BE2C (cell line): ENCODE data around the gene ADCY9.

Experiments
- DNase-seq: peaks from one replicate; pipeline ENCODE4 v3.0.0-alpha.2; 2020
- H3K27me3 ChIP-seq: fragments of 250-450 bp; sonication (Bioruptor Pico); 2 replicates; pipeline ENCODE4 v1.5.1; 2020; ENCODE audit warnings: mild to moderate bottlenecking
- H3K36me3 ChIP-seq: fragments of 250-450 bp; sonication (Bioruptor Pico); 2 replicates; pipeline ENCODE4 v1.5.1; 2020; ENCODE audit warnings: mild to moderate bottlenecking
- H3K4me1 ChIP-seq: fragments of 250-450 bp; sonication (Bioruptor Pico); 2 replicates; pipeline ENCODE4 v1.5.1; 2020
- H3K4me3 ChIP-seq: 2 replicates; pipeline ENCODE4 v1.5.1; 2011; ENCODE audit warnings: low read depth, low read length
- H3K9me3 ChIP-seq: fragments of 250-450 bp; sonication (Bioruptor Pico); 2 replicates; pipeline ENCODE4 v1.5.1; 2020
- TF ChIP-seq, protein P1 (sequence below): IDR thresholded peaks from 2 replicates; pipeline ENCODE4 v1.5.1; 2012; ENCODE audit warnings: mild to moderate bottlenecking, low read depth, low read length

Gene ADCY9

DNA sequence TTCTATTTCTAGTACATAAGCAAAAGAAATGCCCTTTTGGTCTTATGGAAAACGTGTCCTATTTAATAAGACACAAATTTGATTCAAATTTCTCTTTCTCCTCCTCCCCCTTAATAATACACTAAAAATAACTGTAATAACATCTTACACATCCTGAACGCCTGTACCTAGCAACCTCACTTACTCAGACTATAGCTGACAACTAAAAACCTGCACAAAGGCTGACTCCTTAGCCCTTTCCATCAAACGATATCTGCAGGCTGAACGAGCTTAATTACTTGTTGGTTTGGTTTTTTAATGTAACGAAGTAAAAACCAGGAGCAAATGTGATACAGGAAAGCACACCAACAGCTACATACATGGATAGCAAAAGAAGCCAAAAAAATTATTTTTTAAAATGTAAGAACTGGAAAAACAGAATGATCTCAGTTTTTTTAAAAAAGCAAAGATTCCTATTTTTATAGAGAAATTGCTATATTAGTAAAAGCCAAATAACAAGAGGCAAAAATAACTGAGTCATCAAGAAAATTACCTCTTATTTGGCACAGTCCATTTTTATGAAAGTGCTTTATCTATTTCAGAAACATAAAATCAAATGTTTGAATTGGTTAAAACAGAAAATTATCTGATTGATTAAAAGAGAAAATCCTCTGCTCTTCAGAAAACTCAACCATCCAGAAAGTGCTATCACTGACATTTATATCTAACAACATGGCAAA lies 23.5 kb downstream of the ADCY9 start:
- H3K9me3 ChIP-seq: no peaks in the 10 kb centered on the region
- H3K36me3 ChIP-seq: no peaks in the 10 kb centered on the region
- peaks cover 18% of the 10 kb centered on the region for H3K4me1 ChIP-seq
- H3K27me3 ChIP-seq: no peaks in the 10 kb centered on the region
- TF ChIP-seq, protein P1, sequence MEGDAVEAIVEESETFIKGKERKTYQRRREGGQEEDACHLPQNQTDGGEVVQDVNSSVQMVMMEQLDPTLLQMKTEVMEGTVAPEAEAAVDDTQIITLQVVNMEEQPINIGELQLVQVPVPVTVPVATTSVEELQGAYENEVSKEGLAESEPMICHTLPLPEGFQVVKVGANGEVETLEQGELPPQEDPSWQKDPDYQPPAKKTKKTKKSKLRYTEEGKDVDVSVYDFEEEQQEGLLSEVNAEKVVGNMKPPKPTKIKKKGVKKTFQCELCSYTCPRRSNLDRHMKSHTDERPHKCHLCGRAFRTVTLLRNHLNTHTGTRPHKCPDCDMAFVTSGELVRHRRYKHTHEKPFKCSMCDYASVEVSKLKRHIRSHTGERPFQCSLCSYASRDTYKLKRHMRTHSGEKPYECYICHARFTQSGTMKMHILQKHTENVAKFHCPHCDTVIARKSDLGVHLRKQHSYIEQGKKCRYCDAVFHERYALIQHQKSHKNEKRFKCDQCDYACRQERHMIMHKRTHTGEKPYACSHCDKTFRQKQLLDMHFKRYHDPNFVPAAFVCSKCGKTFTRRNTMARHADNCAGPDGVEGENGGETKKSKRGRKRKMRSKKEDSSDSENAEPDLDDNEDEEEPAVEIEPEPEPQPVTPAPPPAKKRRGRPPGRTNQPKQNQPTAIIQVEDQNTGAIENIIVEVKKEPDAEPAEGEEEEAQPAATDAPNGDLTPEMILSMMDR: no peak
- DNase-seq: no peak
- H3K4me3 ChIP-seq: no peak overlapping the region

DNA sequence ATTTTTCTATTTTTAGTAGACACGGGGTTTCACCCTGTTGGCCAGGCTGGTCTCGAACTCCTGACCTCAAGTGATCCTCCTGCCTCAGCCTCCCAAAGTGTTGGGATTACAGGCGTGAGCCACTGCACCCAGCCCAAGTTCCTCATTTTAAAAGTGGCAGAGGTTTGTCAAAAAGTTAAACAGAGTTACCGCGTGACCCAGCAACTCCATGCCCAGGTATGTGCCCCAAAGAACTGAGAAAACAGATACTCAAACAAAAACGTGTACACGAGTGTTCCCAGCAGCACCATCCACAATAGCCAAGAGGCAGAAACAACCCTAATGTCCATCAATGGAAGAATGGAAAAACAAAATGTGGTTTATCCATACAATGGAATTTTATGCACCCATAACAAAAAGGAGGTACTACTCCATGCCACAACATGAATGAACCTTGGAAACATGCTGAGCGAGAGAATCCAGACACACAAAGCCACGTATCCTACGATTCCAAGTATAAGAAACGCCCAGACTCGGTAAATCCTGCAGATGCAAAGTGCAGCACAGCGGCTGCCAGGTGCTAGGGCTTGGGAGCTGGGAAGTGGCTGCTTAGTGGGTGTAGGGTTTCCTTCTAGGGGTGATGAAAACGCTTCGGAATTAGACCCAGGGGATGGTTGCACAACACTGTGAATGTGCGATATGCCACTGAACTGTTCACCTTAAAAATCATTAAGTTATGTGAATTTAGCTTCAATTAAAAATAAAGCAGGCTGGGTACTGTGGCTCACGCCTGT lies 24.8 kb downstream of the ADCY9 start:
- H3K36me3 ChIP-seq: no peaks in the 10 kb centered on the region
- H3K9me3 ChIP-seq: no peaks in the 10 kb centered on the region
- no peak for DNase-seq
- H3K4me1 ChIP-seq: peaks cover 11% of the 10 kb centered on the region
- no peaks in the 10 kb centered on the region for H3K27me3 ChIP-seq
- no peak overlapping the region for H3K4me3 ChIP-seq
- TF ChIP-seq, protein P1: no peak

DNA sequence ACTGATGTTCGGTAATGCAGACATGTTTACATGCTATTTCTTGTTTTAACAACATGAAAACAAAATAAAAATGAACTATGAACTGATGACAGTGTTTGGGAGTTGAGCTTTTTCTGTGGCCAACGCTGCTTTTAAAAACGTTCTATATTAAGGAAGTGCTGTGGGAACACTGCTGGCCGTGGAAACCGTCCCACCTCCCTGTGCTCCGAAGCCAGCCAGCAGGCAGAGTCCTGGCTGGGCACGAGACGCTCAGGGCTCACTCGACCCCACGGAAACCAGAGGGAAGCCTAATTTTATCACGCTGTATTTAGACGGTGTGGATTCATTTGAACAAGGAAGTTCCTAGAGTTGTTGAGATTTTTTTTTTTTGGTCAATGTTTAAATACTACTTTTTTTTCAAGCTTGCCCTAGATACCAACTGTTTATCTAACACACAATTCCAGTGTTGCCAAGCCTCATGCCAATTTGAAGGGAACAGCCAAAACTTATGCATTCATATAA lies 25.8 kb downstream of the ADCY9 start:
- no peak overlapping the region for H3K4me3 ChIP-seq
- TF ChIP-seq, protein P1: no peak
- no peaks in the 10 kb centered on the region for H3K36me3 ChIP-seq
- H3K27me3 ChIP-seq: no peaks in the 10 kb centered on the region
- peaks cover 9% of the 10 kb centered on the region for H3K4me1 ChIP-seq
- DNase-seq: no peak
- no peaks in the 10 kb centered on the region for H3K9me3 ChIP-seq

DNA sequence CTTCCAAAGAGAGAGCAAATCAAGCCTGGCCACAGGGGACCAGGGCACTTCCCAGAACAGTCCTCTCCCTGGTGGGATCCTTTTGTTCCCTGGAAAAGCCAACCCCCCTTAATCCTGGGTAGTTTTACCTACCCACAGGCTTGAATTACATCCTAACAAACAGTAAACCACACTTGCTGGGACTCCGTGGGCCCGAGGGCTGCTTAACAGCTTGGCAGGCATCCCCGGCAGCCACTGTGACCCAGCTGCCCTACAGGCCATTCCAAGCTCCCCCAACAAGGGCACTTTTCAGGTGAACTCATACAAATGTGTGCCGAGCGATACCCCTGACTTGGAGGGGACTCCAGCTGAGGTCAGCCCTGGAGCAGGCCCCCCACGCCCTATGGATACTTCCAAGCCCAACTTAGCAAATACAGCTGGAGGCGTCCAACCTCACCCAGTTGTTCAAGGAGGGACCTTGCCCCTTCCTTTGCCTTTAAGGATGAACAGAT lies 26.4 kb downstream of the ADCY9 start:
- Histone ChIP-seq H3K27me3 (no peaks in the 10 kb centered on the region), H3K36me3 (peaks cover 4% of the 10 kb centered on the region; the same call in 1 of the 2 replicates), H3K9me3 (no peaks in the 10 kb centered on the region), H3K4me3 (no peak overlapping the region), H3K4me1 (peaks cover 6% of the 10 kb centered on the region)
- TF ChIP-seq, protein P1: no peak
- DNase-seq: no peak

DNA sequence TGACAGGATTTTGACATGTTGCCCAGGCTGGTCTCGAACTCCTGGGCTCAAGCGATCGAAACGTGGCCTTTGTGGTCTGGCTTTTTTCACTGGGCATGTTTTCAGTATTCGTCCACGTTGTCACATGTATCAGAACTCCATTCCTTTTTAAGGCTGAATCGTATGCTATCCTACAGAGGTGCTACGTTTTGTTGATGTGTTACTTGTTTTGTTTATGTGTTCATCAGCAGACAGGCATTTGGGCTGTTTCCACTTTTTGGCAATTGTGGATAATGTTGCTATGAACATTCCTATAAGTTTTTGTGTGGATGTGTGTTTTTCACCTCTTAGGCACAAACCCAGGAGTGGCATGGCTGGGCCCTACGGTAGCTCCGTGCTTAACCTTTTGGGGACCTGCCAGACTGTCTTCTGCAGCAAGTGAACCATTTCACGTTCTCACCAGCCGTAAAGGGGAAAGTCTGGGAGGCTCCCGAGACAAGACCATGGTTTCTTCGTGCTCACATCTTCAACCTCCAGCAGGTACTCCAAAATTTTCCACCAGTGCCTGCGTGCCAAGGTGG lies 26.9 kb downstream of the ADCY9 start:
- H3K36me3 ChIP-seq: peaks cover 4% of the 10 kb centered on the region; the same call in 1 of the 2 replicates

More for the DNA sequence above, 26.9 kb downstream of the ADCY9 start:
- TF ChIP-seq, protein P1: no peak
- H3K4me1 ChIP-seq: peaks cover 6% of the 10 kb centered on the region
- H3K27me3 ChIP-seq: no peaks in the 10 kb centered on the region
- DNase-seq: no peak
- no peak overlapping the region for H3K4me3 ChIP-seq
- H3K9me3 ChIP-seq: no peaks in the 10 kb centered on the region
